UCSD-AML1 (cell line): ENCODE data around the gene JADE2.

Experiments used
- DNase-seq: peaks from one replicate; lab custom pipeline; 2025; ENCODE audit not compliant: unreplicated experiment; lab: John Stamatoyannopoulos, UW

Gene JADE2

DNA sequence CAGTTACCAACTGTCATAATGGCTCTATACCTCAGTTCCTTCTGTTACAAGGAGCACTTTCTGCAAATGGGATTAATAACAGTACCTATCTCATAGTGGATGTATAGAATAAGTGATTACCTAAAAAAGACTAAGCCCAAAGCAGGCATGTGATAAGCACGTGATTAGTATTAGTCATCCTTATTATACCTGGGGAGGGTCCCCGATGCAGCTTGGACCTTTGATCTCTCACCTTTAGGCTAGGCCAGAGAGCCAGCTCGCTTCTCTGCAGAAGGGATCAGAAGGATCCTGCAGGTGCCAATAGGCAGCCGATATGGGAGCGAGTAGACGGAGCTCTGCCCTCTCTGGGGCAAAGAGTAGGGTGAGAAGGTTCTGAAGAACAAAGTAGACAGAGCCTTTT is 4.0 kb downstream of the JADE2 start:
- DNase-seq, result no peak

DNA sequence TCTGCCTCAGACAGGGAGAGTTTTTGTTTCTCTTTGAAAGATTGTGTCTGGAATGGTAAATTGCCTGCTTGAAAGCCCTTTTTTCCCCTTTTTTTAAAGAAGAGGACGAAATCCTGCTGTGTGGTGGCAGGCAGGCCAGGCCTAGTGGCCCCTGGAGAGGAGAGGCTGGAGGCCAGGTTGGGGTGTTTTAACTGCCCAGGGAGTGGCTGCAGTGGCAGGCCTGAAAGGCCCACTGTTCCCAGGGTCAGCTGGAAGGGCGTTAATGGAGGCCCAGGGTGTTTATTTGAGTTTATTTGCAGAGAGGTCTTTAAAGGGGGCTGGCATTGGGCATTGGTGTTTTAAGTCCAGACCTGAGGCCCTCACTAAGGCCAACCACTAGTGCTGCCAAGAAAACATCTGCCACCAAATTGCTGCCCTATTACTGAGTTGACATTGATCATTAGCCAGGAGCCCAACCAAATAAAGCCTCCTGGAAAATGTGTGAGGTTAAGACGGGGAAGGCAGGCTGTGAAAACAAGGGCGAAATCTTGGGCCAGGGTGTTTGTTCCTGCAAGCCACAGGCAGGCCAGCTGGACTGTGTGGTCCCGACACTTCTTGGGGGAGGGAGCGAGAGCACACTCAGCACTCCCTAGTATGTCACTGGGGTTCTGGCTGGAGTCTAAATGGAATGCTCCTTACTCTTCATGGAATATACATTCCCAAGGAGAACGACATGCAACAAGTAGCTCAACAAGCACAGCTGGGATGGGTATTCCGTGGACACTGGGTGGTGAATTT is 5.0 kb downstream of the JADE2 start:
- no peak for DNase-seq

DNA sequence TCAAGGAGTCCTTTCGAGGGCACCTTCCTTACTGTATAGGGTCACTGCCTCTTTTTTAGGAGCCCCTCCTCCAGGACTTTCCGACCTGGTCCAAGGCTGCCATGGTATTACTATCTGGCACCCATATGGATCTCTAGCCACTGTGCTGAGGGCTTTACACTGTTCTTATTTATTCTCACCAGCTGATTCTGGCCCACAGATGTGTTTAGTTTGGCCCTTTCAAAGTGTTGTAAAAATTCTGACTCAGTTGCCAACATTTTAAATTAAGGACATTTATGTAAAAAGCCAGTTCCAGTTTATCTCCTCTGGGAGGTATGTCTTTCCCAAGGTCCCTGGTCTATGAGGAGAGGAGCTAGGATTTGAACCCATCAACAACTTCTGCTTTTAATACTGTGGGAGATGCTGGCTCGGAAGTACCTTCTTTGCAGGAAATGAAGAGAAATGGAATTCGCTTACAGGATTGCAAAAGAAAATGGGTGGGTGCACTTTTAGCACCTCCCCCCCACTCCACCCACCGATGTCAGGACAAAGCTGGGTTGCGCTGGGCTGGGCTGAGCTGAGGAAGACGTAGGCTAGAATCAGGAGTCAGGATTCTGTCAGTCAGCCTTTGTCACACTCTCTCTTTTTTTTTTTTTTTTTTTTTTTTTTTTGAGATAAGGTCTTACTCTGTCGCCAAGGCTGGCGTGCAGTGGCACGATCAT is 7.8 kb downstream of the JADE2 start:
- no peak for DNase-seq

DNA sequence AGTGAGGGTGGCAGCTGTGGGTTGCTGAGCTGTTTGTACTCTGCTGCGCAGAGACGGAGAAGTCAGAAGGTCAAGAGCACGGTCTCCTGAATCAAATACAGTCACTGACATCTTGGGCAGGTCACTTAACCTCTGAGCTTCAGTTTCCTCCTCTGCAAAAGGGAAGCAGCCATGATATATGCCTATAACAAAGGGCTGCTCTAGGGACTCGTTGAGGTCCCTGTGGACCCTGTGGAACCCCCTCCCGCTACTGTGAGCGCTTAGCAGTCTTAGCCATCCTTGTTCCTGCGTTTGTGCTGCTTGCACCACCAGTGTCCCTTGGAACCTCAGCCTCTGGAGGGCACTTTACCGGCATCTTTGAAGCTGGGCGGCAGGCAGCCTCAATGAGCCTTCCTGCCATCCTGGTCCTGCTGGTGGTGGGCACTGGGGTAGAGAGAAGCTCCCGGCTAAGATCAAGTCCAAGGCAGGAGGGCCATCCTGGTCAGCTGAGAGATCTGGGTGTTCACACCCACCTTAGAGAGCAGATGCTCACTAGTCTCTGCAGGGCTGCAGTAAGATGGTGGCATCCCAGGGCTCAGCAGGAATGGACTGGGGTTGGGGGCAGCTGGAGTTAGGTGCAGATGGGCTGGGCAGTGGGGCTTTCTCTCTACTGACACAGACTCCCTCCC is 8.7 kb downstream of the JADE2 start:
- no peak for DNase-seq

DNA sequence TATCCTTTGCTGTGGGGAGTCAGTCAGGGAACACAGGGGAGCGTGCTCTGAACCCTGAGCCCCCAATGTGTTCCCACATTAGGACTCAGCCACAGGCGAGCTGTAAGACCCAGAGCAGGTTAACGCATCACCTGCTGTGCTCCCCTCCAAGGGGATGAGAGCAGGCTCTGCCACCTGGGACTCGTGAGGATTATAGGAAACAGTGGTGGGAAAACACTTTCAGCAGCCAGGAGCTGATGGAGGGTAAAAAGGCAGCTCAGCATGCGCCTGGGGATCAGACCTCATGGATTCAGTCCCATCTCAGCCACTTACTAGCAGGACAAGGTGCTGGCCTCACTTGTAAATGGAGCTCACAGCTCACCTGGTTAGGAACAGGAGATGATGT is 9.2 kb downstream of the JADE2 start:
- no peak for DNase-seq

DNA sequence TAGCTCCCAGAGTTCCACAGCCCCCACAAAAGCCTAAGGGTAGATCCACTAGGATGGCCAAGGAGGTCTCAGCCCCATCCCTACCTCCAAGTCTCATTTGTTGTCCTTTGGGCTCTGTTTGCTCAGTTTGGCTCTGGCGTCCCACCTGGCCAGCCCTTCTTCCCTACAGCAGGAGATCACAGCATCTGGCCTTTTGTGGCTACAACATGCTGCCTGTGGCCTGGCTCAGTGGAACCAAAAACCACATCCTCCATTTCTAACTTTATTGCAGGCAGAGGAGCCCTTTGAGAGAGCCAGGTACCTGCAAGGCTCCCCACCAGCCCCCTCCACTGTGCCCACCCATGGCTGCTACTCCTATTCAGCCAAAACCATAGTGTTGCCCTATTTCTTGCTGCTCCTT is 11.4 kb downstream of the JADE2 start:
- no peak for DNase-seq

DNA sequence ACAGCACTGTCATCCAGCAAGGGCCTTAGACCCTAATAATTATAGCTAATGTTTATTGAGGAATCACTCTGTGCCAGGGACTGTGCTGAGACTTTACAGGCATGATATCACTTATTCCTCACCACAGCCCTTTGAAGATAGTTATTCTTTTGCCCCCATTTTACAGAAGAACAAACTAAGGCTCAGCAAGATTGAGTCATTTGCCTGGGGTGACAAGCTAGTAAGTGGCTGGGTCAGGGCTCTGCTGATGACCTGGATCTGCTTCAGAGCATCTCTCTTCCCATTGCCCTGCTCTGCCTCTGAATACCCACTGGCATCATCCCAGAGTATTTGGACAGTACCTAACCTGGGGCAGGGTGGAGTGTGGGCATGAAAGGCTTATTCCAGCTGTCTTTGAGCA is 11.8 kb downstream of the JADE2 start:
- no peak for DNase-seq

DNA sequence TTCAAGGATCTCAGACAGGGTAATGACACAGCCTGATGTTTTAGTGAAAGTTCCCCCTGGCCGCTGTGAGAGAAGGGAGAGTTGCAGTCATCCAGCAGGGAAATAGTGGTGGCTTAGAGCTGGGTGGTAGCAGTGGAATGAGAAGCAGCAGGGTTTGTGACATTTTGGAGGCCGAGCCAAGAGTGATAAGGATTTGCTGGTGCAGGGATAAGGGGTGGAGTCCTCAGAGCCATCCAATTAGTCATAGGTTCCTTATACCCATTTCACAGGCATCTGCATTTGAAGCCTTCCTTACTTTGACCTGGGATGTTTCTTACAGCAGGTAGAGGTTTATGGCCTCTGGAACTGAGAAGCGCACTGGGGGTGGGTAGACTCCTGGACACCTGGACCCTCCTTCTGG is 12.8 kb downstream of the JADE2 start:
- no peak for DNase-seq

DNA sequence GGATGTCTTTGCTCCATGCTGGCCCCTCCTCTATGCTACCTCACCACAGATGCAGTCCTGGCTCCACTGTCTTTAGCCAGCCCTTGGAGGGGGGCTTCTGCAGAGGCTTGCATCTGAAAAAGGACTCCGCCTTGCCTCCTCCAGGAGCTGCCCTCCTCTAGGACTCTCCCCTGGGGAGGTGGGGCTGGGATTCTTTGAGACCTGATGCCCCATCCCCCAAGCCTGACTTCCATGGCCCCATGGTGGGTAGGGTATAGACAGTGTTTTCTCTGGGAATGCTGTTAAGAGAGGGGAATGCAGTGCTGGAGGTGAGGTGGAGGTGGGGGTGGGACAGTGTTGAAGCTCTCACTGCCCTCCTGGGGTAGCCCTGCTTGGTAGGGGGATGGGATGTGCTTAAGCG is 14.3 kb downstream of the JADE2 start:
- DNase-seq, result no peak

DNA sequence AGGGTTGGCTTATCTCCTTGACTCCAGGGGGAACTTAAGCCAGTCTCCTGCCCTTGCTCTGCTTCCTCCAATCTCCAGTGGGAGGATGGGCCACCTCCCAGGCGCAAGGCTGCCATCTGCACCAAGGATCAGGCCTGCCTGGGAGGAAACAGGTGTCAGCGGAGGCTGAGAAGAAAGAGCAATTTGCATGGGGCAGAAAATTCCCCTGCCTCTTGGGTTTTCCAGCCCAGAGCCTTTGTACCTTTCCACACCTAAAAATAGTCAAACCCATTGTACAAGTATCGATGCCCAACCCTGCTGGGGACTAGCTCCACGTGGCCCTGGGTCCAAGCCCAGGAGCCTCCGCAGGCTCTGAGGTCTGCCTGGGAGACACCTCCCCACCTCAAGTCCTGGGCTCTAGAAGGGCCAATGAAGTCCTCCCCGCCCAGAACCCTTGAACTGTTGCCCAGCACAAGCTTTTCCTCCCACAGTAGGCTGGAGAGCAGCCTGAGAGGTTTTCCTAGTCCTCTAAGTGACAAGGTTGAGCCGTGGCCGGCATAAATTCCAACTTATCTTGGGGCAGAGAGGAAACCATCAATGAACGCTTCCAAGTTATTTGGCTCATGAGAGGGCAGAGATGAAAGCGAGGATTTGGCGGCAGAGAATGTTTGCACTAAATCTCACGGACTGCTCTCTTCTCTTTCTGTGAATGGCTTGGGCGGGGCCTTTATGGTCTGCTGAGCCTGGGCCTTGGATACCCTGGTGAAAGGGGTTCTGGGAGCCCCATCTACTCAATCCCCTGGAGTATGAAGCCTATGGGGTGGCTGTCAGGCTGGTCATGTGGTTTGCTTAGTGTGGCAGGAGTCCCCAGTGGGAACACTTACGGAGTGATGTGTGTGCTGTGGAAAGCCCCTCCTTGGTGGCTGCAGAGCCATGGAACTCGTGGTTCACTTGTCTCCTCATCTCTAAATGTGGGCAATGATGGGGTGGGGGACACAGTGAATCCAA is 15.6 kb downstream of the JADE2 start:
- no peak for DNase-seq

DNA sequence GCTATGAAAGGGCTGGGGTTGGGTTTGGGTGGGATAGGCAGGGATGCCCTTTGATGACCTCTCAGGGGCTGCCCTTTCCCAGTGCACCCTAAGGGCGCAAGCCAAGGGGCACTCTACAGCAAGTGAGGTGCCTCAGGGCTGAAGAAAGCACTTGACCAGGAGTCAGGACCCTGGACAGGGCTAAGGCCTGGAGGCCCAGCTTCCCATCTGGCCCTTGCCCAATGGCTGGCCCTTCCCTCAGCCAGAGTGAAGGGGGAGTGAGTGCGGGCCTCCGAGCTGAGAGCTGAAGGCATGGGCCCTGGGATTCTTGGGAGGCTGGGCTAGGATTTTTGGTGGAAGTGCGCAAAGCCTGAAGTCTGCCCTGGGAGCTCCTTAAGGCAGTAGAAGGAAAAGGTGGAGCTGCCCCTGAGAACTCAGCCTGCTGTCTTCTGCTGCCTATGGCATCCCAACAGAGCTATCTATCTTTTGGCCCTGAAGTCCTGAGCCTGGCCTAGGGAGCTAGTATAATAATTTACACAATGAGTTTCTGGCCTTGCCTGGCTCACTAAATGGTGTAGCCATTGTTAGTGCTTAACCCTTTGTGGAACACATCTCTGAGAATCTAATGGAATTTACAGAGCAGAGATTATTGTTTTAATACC is 16.4 kb downstream of the JADE2 start:
- DNase-seq, result peak; percentile 29

DNA sequence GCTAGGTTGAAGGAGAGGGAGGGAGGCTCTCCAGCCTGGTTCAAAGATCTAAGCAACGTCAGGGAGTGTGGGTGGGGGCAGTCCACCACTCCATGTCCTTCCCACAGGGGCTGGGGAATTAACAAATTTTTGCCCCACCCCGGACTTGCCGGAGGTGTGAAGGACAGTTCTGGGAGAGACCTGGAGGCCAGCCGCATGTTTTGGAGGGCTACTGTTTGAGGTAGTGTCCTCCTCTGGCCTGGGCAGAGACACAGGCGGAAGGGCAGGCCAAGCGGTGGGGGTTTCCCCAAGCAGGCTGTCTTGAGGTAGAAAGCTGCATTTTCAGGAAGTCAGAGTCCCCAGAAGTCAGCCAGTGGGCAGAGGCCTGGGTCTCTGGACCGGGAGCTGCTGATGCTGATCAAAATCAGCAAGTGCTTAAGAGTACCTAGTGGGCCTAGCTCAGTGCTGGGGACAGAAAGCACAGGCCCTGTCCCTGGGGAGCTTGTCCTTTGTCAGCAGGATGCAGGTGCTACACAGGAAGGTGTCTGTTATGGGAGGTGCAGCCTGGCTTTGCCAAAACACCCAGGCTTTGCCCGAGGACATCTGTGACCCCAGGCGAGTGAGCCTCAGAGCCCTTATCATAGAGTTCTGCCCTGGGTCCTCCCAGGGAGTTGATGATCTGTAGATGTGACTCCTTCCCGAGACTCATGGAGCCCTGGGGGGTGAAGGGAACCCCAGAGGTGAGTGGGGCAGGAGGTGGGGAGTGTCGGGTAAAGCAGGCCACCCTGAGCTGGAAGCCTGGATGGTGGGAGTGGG is 18.5 kb downstream of the JADE2 start:
- DNase-seq, result no peak

DNA sequence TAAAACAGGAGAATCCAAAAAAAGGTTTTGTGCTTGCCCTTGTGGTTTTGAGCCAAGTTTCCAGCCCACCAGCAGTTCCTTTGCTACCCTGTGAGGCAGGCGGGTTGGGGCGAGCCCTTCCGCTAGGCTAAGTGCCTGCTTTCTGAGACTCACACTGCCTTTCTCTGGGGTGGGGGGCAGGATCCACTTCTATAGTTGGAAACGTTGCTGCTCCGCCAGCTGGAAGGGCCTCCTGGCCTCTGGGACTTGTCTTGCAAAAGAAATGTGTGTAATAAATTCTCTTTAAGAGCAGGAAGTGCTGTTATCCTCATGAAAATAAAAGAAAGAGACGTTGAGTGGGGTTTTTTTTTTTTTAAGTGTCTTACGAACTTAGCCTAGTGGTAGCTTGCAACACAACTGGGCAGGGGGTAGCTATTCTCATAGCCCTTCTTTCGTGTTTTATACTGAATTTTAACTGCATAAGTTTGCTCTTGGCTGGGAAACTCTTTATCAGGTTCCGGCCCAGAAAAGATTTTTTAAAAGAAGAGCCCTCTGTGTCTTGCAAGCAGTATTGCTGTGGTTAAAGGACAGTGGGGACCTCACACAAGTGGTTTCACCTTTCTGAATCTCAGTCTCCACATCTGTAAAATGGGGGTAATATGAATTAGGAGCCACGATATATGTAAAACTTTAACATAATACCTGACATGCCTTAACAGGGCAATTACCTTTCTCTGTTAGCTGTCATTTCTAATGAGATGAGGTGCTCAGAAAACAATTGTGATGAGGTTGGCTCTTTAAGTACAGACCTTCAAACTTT is 19.8 kb downstream of the JADE2 start:
- no peak for DNase-seq

DNA sequence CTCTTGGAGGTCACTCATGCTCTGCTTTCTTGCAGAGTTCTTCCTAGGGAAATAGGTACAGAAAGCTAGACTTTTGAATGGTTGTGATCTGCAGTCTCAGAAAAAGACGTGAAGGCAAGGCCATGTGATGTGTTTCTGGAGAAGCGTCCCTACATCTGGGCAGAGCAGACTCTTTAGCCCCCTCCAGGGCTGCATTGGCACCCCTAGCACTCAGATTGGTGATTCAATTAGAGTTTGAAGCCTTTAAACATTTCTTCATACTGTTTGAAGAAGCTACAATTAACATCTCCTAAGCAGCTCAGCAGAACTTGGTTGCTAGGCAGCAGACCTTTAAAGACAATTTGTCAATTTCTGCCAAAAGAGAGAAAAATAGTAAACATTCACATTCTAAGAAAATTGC is 21.6 kb downstream of the JADE2 start:
- no peak for DNase-seq

DNA sequence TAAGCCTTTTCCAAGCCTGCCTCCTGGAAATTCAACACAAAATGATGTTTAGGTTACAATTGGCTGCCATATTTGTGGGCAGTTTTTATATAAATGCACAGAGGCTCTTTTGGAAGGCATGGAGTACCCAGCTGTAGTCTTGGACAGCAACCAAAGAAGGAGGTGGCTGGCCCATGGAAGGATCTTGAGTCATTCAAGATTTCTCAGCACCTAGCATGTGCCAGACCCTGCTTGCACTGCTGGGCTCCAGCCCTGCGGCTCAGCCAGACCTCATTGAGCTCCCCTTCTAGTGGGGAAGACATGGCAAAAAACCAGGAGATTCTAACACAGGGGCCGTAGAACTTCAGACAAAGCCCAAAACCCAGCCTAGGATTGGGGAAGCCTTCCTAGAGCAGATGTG is 22.1 kb downstream of the JADE2 start:
- no peak for DNase-seq

DNA sequence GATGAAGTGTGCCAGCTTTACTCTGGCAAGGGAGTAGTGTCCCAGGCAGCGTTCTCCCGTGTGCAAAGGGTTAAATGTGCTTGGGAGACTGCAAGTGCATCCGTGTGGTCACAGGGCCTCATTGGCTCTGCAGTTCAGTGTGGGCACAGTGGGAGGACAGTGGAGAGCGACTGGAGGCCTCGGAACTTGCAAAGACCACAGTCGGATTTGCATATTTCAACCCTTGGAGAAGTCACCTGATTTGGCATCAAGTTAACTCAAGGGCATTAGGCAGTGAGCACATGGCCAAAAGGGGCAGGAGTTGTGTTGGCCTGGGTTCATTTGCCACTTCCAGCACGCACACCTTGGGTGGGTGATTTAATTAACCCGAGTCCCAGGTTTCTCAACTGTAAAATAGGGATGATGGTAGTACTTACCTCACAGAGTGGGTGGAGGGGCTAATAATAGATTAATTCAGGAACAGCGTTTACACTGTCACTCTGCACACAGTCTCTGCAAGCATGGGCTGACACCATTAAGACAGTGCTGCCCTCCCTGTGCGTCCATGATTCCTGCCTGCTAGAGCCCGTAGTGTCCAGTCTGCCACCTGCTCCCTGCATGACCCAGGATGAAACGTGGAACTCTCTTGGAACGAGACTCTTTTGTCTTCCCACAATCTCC is 22.7 kb downstream of the JADE2 start:
- DNase-seq, result no peak

DNA sequence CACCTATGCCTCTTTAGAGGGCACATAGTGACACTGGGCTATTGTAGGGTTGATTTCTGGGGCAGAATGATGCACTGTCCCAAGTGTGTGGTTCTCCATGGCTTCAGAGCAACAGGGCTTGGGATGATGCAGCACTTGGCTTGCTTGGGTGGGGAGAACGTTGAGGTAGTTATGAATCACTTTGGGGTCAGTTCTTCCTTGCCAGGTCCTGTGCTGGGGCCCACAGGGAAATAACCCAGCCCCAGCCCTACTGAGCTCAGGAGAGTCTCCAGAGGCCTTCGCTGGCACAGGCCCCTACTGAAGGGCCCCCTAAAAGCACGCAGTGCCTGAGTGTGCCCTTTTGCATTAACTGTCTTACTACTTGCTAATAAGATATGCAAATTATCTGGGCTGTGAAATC is 24.2 kb downstream of the JADE2 start:
- no peak for DNase-seq
